Endometrial microvascular endothelial cells (primary cell): Measurements from ENCODE around the gene PSEN1. TPM values are rescaled to one million over a fixed set of nuclear protein-coding genes. Genes with fewer than 3 reads are reported as not detected.

Experiments
- in situ Hi-C: cut with HindIII; loops from 2 replicates; pipeline ENCODE4 v1.10.0; 2017; ENCODE audit warnings: low sequenced_read_pairs, low pct_unique_long_range_greater_than_20kb; ENCODE audit errors: inconsistent ontology term
- total RNA-seq: library from RNA; depleted of rRNA; stranded (reverse); fragments of >200 nt; gene quantifications from one replicate; pipeline ENCODE4 v1.2.3, GENCODE V29; 2015; ENCODE audit errors: inconsistent ontology term

PSEN1 gene
- total RNA-seq = 37.0 TPM

GRCh38 chr14:73136387-73137225, at the start of gene PSEN1:
TSS of gene PSEN1 (plus strand) at chr14:73136507. CDS start at chr14:73148020, 11,513 bp downstream.
- in situ Hi-C loops = no loop called here

GRCh38 chr14:73091044-73091443, 45.3 kb upstream of the PSEN1 start:
- in situ Hi-C loops = no loop called here

GRCh38 chr14:73097421-73097820, 38.9 kb upstream of the PSEN1 start:
- in situ Hi-C loops = no loop called here

- in situ Hi-C loops = no loop called here
Measured at GRCh38 chr14:73100334-73100733, 36.0 kb upstream of the PSEN1 start.

GRCh38 chr14:73102806-73103497, 33.4 kb upstream of the PSEN1 start:
- in situ Hi-C loops = no loop called here

GRCh38 chr14:73105050-73105449, 31.3 kb upstream of the PSEN1 start:
- in situ Hi-C loops = no loop called here

GRCh38 chr14:73105727-73106126, 30.6 kb upstream of the PSEN1 start:
- in situ Hi-C loops = no loop called here

- in situ Hi-C loops = no loop called here
Measured at GRCh38 chr14:73116079-73116665, 20.1 kb upstream of the PSEN1 start.

GRCh38 chr14:73124180-73124894, 12.0 kb upstream of the PSEN1 start:
- in situ Hi-C loops = no loop called here

GRCh38 chr14:73125169-73125588, 11.1 kb upstream of the PSEN1 start:
- in situ Hi-C loops = no loop called here

- in situ Hi-C loops = no loop called here
Measured at GRCh38 chr14:73125746-73126145, 10.6 kb upstream of the PSEN1 start.

- in situ Hi-C loops = no loop called here
Measured at GRCh38 chr14:73133795-73134194, 2.5 kb upstream of the PSEN1 start.

GRCh38 chr14:73136085-73136386, 271 bp upstream of the PSEN1 start:
- in situ Hi-C loops = no loop called here

GRCh38 chr14:73140811-73141323, 4.6 kb downstream of the PSEN1 start:
- in situ Hi-C loops = no loop called here

GRCh38 chr14:73142216-73142615, 5.9 kb downstream of the PSEN1 start:
- in situ Hi-C loops = no loop called here

- in situ Hi-C loops = no loop called here
Measured at GRCh38 chr14:73143003-73143402, 6.7 kb downstream of the PSEN1 start.

- in situ Hi-C loops = no loop called here
Measured at GRCh38 chr14:73143617-73144016, 7.3 kb downstream of the PSEN1 start.

- in situ Hi-C loops = no loop called here
Measured at GRCh38 chr14:73145371-73145770, 9.1 kb downstream of the PSEN1 start.

GRCh38 chr14:73146111-73146510, 9.8 kb downstream of the PSEN1 start:
- in situ Hi-C loops = no loop called here
